Activated naive CD8-positive, alpha-beta T cell (primary cell): Measurements from ENCODE around the gene NANOS2.

Experiments
- H3K27ac Mint-ChIP-seq: one replicate; pipeline ENCODE4 v1.8.0; 2021; ENCODE audit warnings: mixed read lengths
- H3K27me3 Mint-ChIP-seq: one replicate; pipeline ENCODE4 v1.8.0; 2021; ENCODE audit warnings: mixed read lengths
- H3K36me3 Mint-ChIP-seq: one replicate; pipeline ENCODE4 v1.8.0; 2021; ENCODE audit warnings: mixed read lengths
- H3K4me1 Mint-ChIP-seq: one replicate; pipeline ENCODE4 v1.8.0; 2021; ENCODE audit warnings: low read depth, mixed read lengths
- H3K4me3 Mint-ChIP-seq: one replicate; pipeline ENCODE4 v1.8.0; 2021; ENCODE audit warnings: mild to moderate bottlenecking, mixed read lengths
- H3K9me3 Mint-ChIP-seq: one replicate; pipeline ENCODE4 v1.8.0; 2021; ENCODE audit warnings: low read depth, mixed read lengths

NANOS2 gene

DNA sequence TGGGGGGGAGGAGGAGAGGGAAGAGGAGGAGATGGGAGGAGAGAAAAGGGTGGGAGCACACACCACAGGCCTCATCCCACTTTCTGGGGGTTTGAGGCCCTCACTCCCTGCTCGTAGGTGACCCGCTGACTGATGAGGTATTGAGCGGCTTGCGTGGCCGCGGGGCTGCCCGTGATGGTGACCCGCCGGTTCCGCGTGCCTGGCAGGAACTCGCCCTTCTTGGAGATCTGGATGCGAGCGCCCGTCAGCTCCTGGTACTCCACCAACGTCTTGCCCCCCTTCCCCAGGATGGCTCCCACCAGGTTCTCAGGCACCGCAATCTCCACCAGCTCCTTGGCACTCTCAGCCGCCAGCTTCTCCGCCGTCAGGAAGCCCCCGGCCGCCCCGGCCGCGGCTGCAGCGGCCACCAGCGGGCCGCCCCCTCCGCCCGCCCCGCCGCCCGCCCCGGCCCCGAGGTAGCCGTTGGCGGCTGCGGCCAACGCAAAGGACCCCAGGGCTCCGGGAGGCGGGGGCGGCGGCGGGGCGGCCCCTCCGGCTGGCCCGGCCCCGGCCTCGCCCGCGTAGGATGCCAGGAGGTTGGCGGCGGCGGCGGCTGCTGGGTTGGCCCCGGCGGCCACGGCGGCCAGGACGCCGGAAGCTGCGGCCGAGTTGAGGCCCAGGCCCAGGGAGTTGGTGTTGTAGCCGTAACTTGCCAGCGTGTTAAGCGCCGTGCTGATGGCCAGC, 25.4 kb upstream of the NANOS2 start:
- Mint-ChIP-seq H3K36me3 (no peaks in the 10 kb centered on the region), H3K27me3 (peaks cover 13% of the 10 kb centered on the region), H3K4me3 (no peak overlapping the region), H3K27ac (no peak overlapping the region), H3K9me3 (no peaks in the 10 kb centered on the region), H3K4me1 (no peaks in the 10 kb centered on the region)

DNA sequence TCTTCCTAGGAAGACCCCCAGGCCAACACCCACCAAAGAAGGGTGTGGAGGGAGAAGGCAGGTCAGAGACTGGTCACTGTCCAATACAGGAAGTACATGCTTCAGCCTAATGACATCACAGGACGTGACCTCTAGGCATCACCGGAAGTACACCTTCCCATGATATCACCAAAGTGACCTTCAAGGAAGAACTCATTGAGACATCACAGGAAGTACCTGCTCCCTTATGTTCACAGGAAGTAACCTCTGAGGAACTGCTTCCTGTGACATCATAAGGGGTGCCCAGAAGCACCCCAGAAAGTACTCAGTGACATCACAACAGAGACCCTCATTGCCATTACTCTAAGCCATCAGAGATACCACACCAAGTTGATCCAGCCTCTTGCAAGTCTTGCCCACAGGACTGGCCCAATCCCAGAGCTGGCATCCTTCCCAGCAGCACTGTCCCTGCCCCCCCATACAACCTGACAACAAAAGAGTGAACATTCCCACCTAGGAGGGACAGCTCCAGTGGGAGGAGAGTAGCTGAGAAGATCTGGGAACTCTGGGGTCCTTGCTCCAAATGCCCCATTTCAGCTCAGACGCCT, 24.2 kb upstream of the NANOS2 start:
- no peak overlapping the region for H3K27ac Mint-ChIP-seq
- H3K36me3 Mint-ChIP-seq: no peaks in the 10 kb centered on the region
- no peaks in the 10 kb centered on the region for H3K4me1 Mint-ChIP-seq
- peaks cover 15% of the 10 kb centered on the region for H3K27me3 Mint-ChIP-seq
- no peaks in the 10 kb centered on the region for H3K9me3 Mint-ChIP-seq
- H3K4me3 Mint-ChIP-seq: no peak overlapping the region

- H3K27me3 Mint-ChIP-seq: peaks cover 19% of the 10 kb centered on the region
- H3K27ac Mint-ChIP-seq: no peak overlapping the region
- no peaks in the 10 kb centered on the region for H3K36me3 Mint-ChIP-seq
- H3K9me3 Mint-ChIP-seq: no peaks in the 10 kb centered on the region
- no peaks in the 10 kb centered on the region for H3K4me1 Mint-ChIP-seq
- no peak overlapping the region for H3K4me3 Mint-ChIP-seq
Measured at GRCh38 chr19:45935267-45935666, 20.7 kb upstream of the NANOS2 start.

- no peak overlapping the region for H3K4me3 Mint-ChIP-seq
- H3K4me1 Mint-ChIP-seq: no peaks in the 10 kb centered on the region
Measured at GRCh38 chr19:45934551-45935230, 20.1 kb upstream of the NANOS2 start.

GRCh38 chr19:45933759-45934158, 19.2 kb upstream of the NANOS2 start:
- Mint-ChIP-seq H3K4me3 (no peak overlapping the region), H3K27me3 (peaks cover 16% of the 10 kb centered on the region), H3K27ac (no peak overlapping the region), H3K9me3 (no peaks in the 10 kb centered on the region), H3K36me3 (no peaks in the 10 kb centered on the region), H3K4me1 (no peaks in the 10 kb centered on the region)

More at GRCh38 chr19:45934551-45935230, 20.1 kb upstream of the NANOS2 start:
- peaks cover 19% of the 10 kb centered on the region for H3K27me3 Mint-ChIP-seq
- H3K27ac Mint-ChIP-seq: no peak overlapping the region
- H3K36me3 Mint-ChIP-seq: no peaks in the 10 kb centered on the region
- H3K9me3 Mint-ChIP-seq: no peaks in the 10 kb centered on the region

GRCh38 chr19:45931055-45931454, 16.5 kb upstream of the NANOS2 start:
- Mint-ChIP-seq H3K36me3 (no peaks in the 10 kb centered on the region), H3K4me3 (no peak overlapping the region), H3K27me3 (peaks cover 15% of the 10 kb centered on the region), H3K27ac (no peak overlapping the region), H3K9me3 (no peaks in the 10 kb centered on the region), H3K4me1 (peaks cover 5% of the 10 kb centered on the region)

- Mint-ChIP-seq H3K4me1 (peaks cover 5% of the 10 kb centered on the region), H3K4me3 (no peak overlapping the region), H3K27ac (no peak overlapping the region), H3K27me3 (peaks cover 5% of the 10 kb centered on the region), H3K9me3 (no peaks in the 10 kb centered on the region), H3K36me3 (peaks cover 2% of the 10 kb centered on the region)
Measured at GRCh38 chr19:45929247-45929646, 14.7 kb upstream of the NANOS2 start.

GRCh38 chr19:45927565-45928261, 13.1 kb upstream of the NANOS2 start:
- peaks cover 2% of the 10 kb centered on the region for H3K27me3 Mint-ChIP-seq
- peaks cover 5% of the 10 kb centered on the region for H3K4me1 Mint-ChIP-seq
- H3K4me3 Mint-ChIP-seq: no peak overlapping the region
- no peaks in the 10 kb centered on the region for H3K9me3 Mint-ChIP-seq
- H3K36me3 Mint-ChIP-seq: peaks cover 2% of the 10 kb centered on the region
- no peak overlapping the region for H3K27ac Mint-ChIP-seq

DNA sequence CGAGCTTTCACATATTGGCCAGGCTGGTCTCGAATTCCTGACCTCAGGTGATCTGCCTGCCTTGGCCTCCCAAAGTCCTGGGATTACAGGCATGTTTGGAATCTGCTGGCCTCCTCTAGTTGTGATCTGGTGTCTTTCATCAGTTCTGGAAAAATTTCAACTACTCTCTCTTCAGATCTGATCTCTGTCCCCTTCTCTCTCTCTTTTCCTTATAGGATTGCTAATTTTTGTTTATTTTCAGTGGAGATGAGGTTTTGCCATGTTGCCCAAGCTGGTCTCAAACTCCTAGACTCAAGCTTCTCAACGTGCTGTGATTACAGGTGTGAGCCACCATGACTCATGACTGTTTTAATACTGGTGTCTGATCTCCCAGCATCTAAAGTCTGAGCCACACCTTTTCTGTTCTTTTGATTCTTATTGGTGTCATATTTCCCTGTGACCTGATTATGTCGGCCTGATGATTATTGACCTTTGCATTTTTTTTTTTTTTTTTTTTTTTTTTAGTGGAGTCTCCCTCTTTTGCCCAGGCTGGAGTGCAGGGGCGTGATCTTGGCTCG, 10.4 kb upstream of the NANOS2 start:
- H3K27ac Mint-ChIP-seq: no peak overlapping the region
- no peak overlapping the region for H3K4me3 Mint-ChIP-seq
- H3K9me3 Mint-ChIP-seq: no peaks in the 10 kb centered on the region
- no peaks in the 10 kb centered on the region for H3K27me3 Mint-ChIP-seq
- H3K4me1 Mint-ChIP-seq: peaks cover 5% of the 10 kb centered on the region
- H3K36me3 Mint-ChIP-seq: peaks cover 2% of the 10 kb centered on the region

DNA sequence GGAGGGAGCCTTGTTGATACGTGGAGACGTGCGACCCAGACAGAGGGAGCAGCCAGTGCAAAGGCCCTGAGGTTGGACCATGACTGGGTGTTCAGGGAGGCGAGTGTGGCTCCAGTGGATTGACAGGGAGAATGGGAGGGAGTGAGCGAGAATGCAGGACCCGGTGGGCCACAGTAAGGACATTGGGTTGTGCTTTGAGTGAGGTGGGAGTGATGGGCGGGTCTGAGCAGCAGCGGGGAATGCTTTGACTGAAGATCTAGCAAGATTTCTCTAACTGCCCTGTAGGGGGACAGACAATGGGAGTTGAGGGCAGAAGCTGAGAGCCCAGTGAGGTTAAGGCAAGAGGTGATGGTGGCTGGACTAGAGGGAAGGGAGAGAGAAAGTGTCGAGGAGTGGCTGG, 7.7 kb upstream of the NANOS2 start:
- Mint-ChIP-seq H3K4me3 (no peak overlapping the region), H3K4me1 (peaks cover 2% of the 10 kb centered on the region), H3K36me3 (peaks cover 2% of the 10 kb centered on the region), H3K9me3 (no peaks in the 10 kb centered on the region), H3K27me3 (no peaks in the 10 kb centered on the region), H3K27ac (no peak overlapping the region)

- Mint-ChIP-seq H3K9me3 (no peaks in the 10 kb centered on the region), H3K36me3 (peaks cover 2% of the 10 kb centered on the region), H3K27ac (no peak overlapping the region), H3K4me3 (no peak overlapping the region), H3K27me3 (peaks cover 3% of the 10 kb centered on the region), H3K4me1 (no peaks in the 10 kb centered on the region)
Measured at GRCh38 chr19:45920458-45920857, 5.9 kb upstream of the NANOS2 start.

DNA sequence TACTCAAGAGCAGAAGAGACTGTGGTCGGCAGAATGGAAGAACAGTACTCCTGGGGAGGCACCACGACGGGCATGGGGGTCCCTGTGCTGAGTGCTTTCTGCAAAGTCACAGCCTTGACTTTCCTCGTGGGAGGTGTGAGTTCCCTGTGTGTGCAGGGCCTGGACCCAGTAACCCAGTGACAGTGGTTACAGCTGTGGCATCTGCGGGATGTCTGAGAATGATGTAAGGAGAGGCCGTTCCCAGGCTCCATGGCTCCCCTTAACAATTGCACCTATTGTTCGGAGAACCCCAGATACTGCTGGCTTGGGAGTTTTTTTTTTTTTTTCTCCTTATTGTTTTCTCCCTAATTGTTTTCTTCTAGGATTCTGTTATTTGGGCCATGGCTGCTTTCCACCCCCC, 5.1 kb upstream of the NANOS2 start:
- H3K4me3 Mint-ChIP-seq: no peak overlapping the region
- no peak overlapping the region for H3K27ac Mint-ChIP-seq
- peaks cover 3% of the 10 kb centered on the region for H3K27me3 Mint-ChIP-seq

DNA sequence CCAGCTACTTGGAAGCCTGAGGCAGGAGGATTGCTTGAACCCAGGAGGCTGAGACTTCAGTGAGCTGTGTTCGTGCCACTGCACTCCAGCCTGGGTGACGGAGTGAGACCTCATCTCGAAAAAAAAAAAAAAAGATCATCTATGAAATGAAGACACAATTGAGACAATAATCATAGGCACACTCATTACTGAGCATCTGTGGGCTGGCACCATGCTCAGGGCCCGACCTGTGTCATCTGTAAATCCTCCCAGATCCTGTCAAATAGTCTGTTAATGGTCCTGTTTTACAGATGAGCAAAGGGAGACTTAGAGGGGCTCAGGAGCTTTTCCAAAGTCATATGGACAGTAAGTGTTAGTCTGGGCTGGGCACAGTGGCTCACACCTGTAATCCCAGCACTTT, 4.1 kb upstream of the NANOS2 start:
- Mint-ChIP-seq H3K27me3 (peaks cover 4% of the 10 kb centered on the region), H3K9me3 (no peaks in the 10 kb centered on the region), H3K4me3 (no peak overlapping the region), H3K4me1 (no peaks in the 10 kb centered on the region), H3K27ac (no peak overlapping the region), H3K36me3 (no peaks in the 10 kb centered on the region)

More for the DNA sequence above, 5.1 kb upstream of the NANOS2 start:
- H3K9me3 Mint-ChIP-seq: no peaks in the 10 kb centered on the region
- no peaks in the 10 kb centered on the region for H3K4me1 Mint-ChIP-seq
- H3K36me3 Mint-ChIP-seq: no peaks in the 10 kb centered on the region

GRCh38 chr19:45917421-45918091, 3.0 kb upstream of the NANOS2 start:
- H3K9me3 Mint-ChIP-seq: no peaks in the 10 kb centered on the region
- no peak overlapping the region for H3K27ac Mint-ChIP-seq
- H3K36me3 Mint-ChIP-seq: no peaks in the 10 kb centered on the region
- peaks cover 6% of the 10 kb centered on the region for H3K27me3 Mint-ChIP-seq
- H3K4me3 Mint-ChIP-seq: no peak overlapping the region
- H3K4me1 Mint-ChIP-seq: no peaks in the 10 kb centered on the region
